Panc1 (cell line): ENCODE data around the gene RSPH1. TPM values are rescaled to one million over a fixed set of nuclear protein-coding genes. Genes with fewer than 3 reads are reported as not detected.

Source experiments
- ATAC-seq: fragments of 200-7000 bp; cut with Tn5 transposase; 2 replicates; pipeline ENCODE4 v1.9.1; 2020; ENCODE audit warnings: mild to moderate bottlenecking, moderate library complexity
- BruUV-seq: library from RNA; stranded (reverse); fragments of 400-500 nt; replicated peaks from 2 replicates; lab custom pipeline; 2021; lab: Mats Ljungman, UMichigan
- CTCF ChIA-PET: fragments of 300-600 bp; sonication (Branson Sonifier 250); formaldehyde crosslinking; loops from one replicate; lab custom pipeline; 2022; ENCODE audit warnings: antibody characterized with exemption; lab: Charles Lee
- POLR2A ChIA-PET: fragments of 300-600 bp; sonication (Branson Sonifier 250); formaldehyde crosslinking; loops from one replicate; lab custom pipeline; 2022; ENCODE audit warnings: antibody characterized with exemption; lab: Charles Lee
- DNase-seq: peaks from one replicate; pipeline ENCODE4 v3.0.0-alpha.2; 2010; ENCODE audit warnings: low read depth, low spot score
- H3K27ac ChIP-seq: 2 replicates; pipeline ENCODE4 v1.5.1; 2011; ENCODE audit warnings: mild to moderate bottlenecking, low read length, inconsistent platforms
- H3K27me3 ChIP-seq: fragments of 200-500 bp; sonication (Bioruptor generic); 2 replicates; pipeline ENCODE4 v1.6.0; 2014; ENCODE audit warnings: low read length, inconsistent platforms; ENCODE audit not compliant: control insufficient read depth, insufficient read depth
- H3K36me3 ChIP-seq: fragments of 200-500 bp; sonication (Bioruptor generic); 2 replicates; pipeline ENCODE4 v1.5.1; 2014; ENCODE audit warnings: inconsistent platforms, mild to moderate bottlenecking, low read length, moderate library complexity; ENCODE audit not compliant: control insufficient read depth, insufficient read depth
- H3K4me1 ChIP-seq: 2 replicates; pipeline ENCODE4 v1.5.1; 2011; ENCODE audit warnings: inconsistent platforms, mild to moderate bottlenecking, low read length, moderate library complexity; ENCODE audit not compliant: control insufficient read depth, insufficient read depth
- H3K4me3 ChIP-seq, 2 experiments: 2 replicates each; pipeline ENCODE4 v1.5.1; 2011 to 2012; ENCODE audit warnings: low read depth in 2 of 2, low read length in 2 of 2, mild to moderate bottlenecking in 2 of 2, inconsistent platforms in 1 of 2, moderate library complexity in 1 of 2
- H3K9me3 ChIP-seq: fragments of 200-500 bp; sonication (Bioruptor generic); 2 replicates; pipeline ENCODE4 v1.5.1; 2014; ENCODE audit warnings: low read depth, mild to moderate bottlenecking, inconsistent platforms, low read length, moderate library complexity; ENCODE audit not compliant: control insufficient read depth, insufficient read depth
- CTCF ChIP-seq: fragments of 450-650 bp; IDR thresholded peaks from 2 replicates; pipeline ENCODE4 v1.5.1; 2017; ENCODE audit warnings: mild to moderate bottlenecking
- POLR2AphosphoS5 ChIP-seq: IDR thresholded peaks from 2 replicates; pipeline ENCODE4 v1.6.1; 2012; ENCODE audit warnings: mild to moderate bottlenecking, low read depth, low read length, moderate library complexity
- REST ChIP-seq, 2 experiments: IDR thresholded peaks; 2 replicates each; pipeline ENCODE4 v1.6.1; 2011 to 2012; ENCODE audit warnings: low read depth in 2 of 2, control low read depth in 1 of 2, low read length in 1 of 2, mild to moderate bottlenecking in 1 of 2, moderate library complexity in 1 of 2; ENCODE audit not compliant: insufficient read depth in 1 of 2
- SIN3A ChIP-seq: IDR thresholded peaks from 2 replicates; pipeline ENCODE4 v1.6.1; 2012; ENCODE audit warnings: low read depth, mild to moderate bottlenecking, low read length, moderate library complexity, borderline replicate concordance; ENCODE audit not compliant: insufficient read depth
- TCF7L2 ChIP-seq: IDR thresholded peaks from 2 replicates; pipeline ENCODE4 v1.6.1; 2011; ENCODE audit warnings: mild to moderate bottlenecking, low read depth, low read length, inconsistent platforms
- in situ Hi-C: cut with HindIII; loops from 2 replicates; pipeline ENCODE4 v1.10.0; 2016; ENCODE audit warnings: low sequenced_read_pairs, low pct_unique_long_range_greater_than_20kb
- intact Hi-C: fragments of 100-400 bp; cut with micrococcal nuclease; formaldehyde crosslinking; loops from one replicate; pipeline ENCODE4 v1.10.0; 2022; ENCODE audit not compliant: unreplicated experiment
- total RNA-seq: library from RNA; stranded (reverse); gene quantifications from one replicate; pipeline ENCODE4 v1.2.1, GENCODE V29; 2021; ENCODE audit not compliant: unreplicated experiment

Gene RSPH1
- total RNA-seq, 1 experiment from 2014 or later, result 0.46 TPM

GRCh38 chr21:42423685-42424084, 72.3 kb downstream of the RSPH1 start:
- H3K4me1 ChIP-seq, result no peaks in the 10 kb centered on the region
- H3K36me3 ChIP-seq, result no peaks in the 10 kb centered on the region
- in situ Hi-C loops (no loop called here), intact Hi-C loops (no loop called here)
- ATAC-seq (no peak), DNase-seq (no peak)
- ChIA-PET CTCF (no interaction called here), POLR2A (no interaction called here)
- H3K9me3 ChIP-seq, result no peaks in the 10 kb centered on the region
- no peaks in the 10 kb centered on the region; the same call in 1 of the 2 replicates for H3K27me3 ChIP-seq
- H3K27ac ChIP-seq, result no peak overlapping the region
- TF ChIP-seq REST (IDR thresholded peaks at IDR 0.05; ENCODE audit: insufficient read depth in 1 of 2, low read depth in 2 of 2, low read length in 1 of 2) (no peak), TCF7L2 (no peak), POLR2AphosphoS5 (no peak), SIN3A (no peak), CTCF (no peak)
- BruUV-seq, result no TSS peak
- H3K4me3 ChIP-seq, result no peak overlapping the region

- Histone ChIP-seq H3K9me3 (no peaks in the 10 kb centered on the region), H3K27ac (no peak overlapping the region), H3K4me3 (no peak overlapping the region), H3K27me3 (no peaks in the 10 kb centered on the region; the same call in 1 of the 2 replicates), H3K36me3 (no peaks in the 10 kb centered on the region), H3K4me1 (no peaks in the 10 kb centered on the region)
- no TSS peak for BruUV-seq
- TF ChIP-seq REST (IDR thresholded peaks at IDR 0.05; ENCODE audit: insufficient read depth in 1 of 2, low read depth in 2 of 2, low read length in 1 of 2) (no peak), CTCF (no peak), SIN3A (no peak), TCF7L2 (no peak), POLR2AphosphoS5 (no peak)
- DNase-seq (no peak), ATAC-seq (no peak)
- in situ Hi-C loops (no loop called here), intact Hi-C loops (no loop called here)
- POLR2A ChIA-PET, result no interaction called here
- CTCF ChIA-PET, result no interaction called here
These were observed 72.8 kb downstream of the RSPH1 start for GRCh38 chr21:42423197-42423675.
